NOMO-1 treated with dmso at 0.1 percent for 144 hours (cell line): ENCODE measurements around the gene BET1.
"Not testable (repeated sequence)": the region's sequence is repeated elsewhere in the genome, so short reads cannot be mapped to it uniquely, and the experiment has no call there.

Source experiments
- DNase-seq: peaks from one replicate; lab custom pipeline; 2025; ENCODE audit not compliant: unreplicated experiment; lab: John Stamatoyannopoulos, UW

BET1 gene

DNA sequence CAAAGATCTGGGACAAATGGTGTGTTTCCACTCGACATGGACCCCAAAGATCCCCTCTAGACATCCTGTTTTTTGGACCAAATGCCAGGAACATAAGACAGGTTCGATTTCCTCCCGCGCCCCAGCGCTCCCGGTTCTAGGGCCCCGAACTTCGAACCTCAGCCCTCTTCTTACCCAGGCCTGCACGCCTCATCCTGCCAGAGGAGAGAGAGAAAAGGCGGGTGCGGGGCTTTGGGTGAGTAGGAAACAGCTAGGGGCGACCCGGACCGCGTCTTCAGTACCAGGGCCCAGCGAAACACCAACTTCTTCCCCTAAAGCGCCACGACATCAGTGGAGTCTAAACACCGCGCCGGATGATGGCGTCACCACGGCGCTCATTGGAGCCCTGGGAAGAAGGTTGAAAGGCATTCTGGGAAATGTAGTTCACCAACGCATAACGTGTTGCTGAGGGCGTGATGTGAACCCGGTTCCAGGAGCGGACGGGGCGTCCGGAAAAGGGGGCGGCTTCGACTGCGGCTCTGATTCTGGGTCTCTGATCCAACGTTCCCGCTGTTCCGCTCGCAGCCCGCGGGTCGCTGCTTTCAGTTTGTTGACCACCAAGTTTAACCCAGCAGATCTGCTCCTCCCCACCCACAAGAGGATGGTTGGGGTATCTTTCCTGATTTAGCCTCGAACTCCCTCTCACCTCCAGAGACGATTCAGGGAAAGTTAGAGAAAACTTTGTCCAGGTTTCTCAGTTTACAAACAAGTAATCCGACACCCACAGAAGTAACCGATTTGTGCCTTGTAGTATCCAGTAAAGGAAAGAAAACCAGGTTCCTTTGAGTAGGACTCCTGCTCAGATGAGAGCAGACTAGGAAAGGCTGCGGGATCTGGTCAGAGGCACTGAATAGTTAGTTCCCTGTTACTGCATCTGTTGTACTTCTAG lies at the start of gene BET1:
BET1 (minus strand) TSS at position 332 of the 928 bp plus-strand sequence; CDS start at position 193, 139 bp downstream.
- peak; percentile 98 for DNase-seq

DNA sequence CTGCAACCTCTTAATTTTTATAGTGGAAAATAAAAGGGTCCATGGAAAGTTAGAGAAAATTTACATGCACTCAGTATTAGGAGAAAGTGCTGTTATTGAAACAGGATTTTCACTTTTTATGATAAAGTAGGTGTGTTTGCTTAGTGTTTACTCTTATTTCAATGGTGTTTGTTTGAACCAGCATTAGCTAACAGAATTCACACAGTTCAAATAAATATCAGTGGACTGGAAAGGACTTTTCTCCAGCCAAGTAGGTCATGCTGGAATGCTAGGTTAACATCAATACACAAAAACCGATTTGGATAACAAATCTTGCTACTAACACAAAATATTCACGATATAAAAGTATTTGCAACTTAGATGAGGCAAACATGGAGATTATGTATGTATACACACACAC lies 49.4 kb upstream of the BET1 start:
- no peak for DNase-seq

DNA sequence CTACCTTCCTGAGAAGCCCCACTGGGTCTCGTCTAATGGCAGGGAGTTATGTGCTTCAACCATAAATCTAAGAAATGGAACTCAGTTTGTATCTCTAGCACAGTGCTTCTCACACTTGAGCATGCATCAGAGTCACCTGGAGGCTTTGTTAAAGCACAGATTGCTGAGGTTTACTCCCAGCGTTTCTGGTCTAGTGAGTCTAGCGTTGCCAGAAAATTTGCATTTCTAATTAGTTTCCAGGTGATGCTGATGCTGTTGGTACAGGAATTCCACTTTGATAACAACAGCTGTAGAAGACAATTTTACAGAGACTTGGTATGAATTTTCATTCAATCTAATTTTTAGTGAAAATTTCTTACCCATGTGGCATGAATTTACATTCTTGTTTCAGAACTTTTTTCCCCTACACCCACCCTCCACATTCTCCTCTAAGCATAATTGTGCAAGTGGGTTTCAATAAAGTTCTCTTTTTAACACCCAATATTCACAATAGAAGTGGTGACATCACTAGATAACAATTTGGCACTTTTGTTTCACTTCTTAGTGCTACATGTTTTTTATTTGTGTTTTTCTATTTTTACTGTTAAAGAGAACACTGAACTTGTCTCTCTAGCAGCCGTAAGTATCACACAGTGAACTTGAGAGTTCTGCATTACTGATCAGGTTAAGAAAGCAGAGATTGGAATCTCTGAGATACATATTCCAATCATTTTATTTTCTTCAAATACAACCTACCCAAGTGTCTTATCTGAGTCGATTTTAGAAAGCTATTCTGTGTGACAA lies 48.4 kb upstream of the BET1 start:
- DNase-seq = no peak

GRCh38 chr7:94050046-94050445 lies 45.9 kb upstream of the BET1 start:
- DNase-seq = peak; percentile 96

DNA sequence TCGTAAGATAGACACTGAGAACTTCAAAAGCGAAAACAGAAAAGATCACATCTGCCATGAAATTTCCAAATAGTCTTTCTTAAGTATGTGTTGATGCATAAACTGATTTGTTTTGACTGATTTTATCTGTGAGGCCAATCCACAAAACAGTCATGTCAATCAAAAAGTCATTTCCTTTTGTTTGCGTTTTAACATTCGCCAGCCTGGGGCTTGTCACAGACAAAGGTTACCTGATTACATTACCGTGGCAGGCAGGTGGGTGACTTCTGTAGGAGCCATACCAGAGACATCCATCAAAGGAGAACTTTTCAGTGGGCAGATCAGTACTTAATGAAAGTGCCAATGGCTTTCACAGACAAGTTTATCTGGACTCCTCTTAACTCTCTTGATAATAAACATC lies 45.5 kb upstream of the BET1 start:
- DNase-seq = no peak

- no peak for DNase-seq
Measured at GRCh38 chr7:94048755-94049154, 44.6 kb upstream of the BET1 start.

DNA sequence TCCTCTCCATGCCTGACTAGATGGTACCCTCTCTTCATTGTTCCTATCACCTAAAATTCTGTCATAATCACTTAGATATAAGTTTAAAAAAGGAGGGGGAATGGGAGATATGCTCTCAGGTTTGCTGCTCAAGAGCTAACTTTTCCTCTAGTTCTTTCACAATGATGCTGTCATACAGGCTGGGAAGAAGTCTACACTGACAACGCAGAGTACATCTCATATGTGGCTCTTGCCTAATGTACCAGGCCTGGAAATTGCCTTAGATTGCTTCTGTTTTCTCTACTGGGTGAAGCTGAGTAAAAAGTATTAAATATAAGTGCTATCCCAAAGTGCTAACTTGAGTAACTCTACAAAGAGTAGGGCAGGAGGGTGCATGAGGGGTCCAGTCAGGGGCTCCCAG lies 43.8 kb upstream of the BET1 start:
- no peak for DNase-seq

GRCh38 chr7:94045581-94045980 lies 41.4 kb upstream of the BET1 start:
- no peak for DNase-seq

- no peak for DNase-seq
Measured at GRCh38 chr7:94044806-94045205, 40.7 kb upstream of the BET1 start.

GRCh38 chr7:94043299-94043698 lies 39.1 kb upstream of the BET1 start:
- peak; percentile 90 for DNase-seq

DNA sequence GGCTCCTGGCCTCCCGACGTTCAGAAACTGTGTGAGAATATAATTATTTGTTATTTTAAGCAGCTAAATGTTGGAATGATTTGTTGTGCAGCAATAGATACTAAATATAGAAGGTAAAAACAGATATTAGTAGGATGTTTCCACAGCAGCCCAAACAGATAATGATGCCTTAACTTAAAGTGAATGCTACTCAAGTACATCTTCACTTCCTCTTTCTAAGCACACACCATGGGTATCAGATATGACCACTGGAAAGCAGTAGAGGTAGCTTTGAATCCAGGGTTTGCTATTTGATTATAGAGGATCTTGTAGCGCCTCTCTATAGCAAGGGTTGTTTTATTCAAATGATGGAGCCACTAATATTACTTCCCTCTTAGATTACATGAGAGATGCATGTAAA lies 38.2 kb upstream of the BET1 start:
- DNase-seq = no peak

GRCh38 chr7:94041529-94041928 lies 37.4 kb upstream of the BET1 start:
- no peak for DNase-seq

GRCh38 chr7:94040254-94040653 lies 36.1 kb upstream of the BET1 start:
- no peak for DNase-seq

GRCh38 chr7:94039368-94040035 lies 35.3 kb upstream of the BET1 start:
- DNase-seq = no peak

DNA sequence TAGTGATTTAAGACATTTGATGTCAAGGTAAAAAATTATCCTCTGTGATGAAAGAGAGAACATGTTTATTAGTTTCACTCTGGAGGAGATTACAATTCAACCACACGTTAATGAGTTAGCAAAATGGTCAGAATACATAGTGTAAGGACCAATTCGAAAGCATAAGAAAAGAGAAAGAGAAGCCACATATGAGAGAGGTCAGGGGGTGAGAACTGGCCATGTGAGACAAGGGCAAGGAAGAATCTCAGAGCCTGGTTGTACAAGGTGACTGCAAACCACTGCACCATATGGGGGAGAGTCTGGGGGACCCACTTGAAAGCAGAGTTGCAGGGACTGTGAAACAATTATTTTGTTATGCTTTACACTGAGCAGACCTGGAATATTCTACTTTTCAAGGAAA lies 27.7 kb upstream of the BET1 start:
- DNase-seq = no peak

GRCh38 chr7:94030634-94031033 lies 26.5 kb upstream of the BET1 start:
- DNase-seq = no peak

GRCh38 chr7:94029976-94030375 lies 25.8 kb upstream of the BET1 start:
- DNase-seq = no peak

DNA sequence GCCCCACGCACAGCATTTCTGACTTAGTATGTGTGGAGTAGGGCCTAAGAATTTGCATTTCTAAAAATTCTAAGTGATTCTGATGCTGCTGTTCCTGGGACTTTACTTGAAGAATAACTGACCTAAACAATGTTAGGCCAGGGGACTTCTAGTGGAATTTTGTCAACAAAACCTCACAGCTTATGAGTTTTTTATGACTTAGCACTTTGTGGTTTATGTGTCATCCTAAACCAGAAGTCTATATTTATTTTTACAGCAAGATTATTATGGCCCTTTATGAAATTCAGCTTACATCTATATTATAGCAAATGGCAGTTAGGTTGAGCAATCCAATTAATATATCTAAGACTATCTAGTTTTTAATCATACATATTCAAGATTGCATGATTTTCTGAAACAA lies 24.6 kb upstream of the BET1 start:
- peak; percentile 62 for DNase-seq

DNA sequence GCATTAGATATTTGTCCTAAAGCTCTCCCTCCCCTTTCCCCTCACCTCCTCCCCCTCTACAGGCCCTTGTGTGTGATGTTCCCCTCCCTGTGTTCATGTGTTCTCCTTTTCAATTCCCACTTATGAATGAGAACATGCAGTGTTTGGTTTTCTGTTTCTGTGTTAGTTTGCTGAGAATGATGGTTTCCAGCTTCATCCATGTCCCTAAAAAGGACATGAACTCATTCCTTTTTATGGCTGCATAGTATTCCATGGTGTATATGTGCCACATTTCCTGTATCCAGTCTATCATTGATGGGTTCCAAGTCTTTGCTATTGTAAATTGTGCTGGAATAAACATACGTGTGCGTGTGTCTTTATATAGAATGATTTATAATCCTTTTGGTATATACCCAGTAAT lies 22.5 kb upstream of the BET1 start:
- not testable (repeated sequence) for DNase-seq

GRCh38 chr7:94022550-94022949 lies 18.4 kb upstream of the BET1 start:
- DNase-seq = no peak

GRCh38 chr7:94016786-94017185 lies 12.6 kb upstream of the BET1 start:
- DNase-seq = no peak

GRCh38 chr7:94015538-94015937 lies 11.4 kb upstream of the BET1 start:
- DNase-seq = no peak
